Natural killer cell treated with Interleukin-12 subunit alpha and Interleukin-12 subunit beta and Interleukin-15 and Interleukin-18, amount 100 ng/mL, for 72 hours (primary cell): ENCODE measurements around the gene CYP2J2. TPM values are rescaled to one million over a fixed set of nuclear protein-coding genes. Genes with fewer than 3 reads are reported as not detected.
A peak's percentile ranks its signal among the peaks of the same experiment; 100 is the strongest.

Experiments
- ATAC-seq, 2 donors: fragments of 150-1000 bp; cut with Tn5 transposase in 1 of 2; sonication (Bioruptor Pico), chemical (Tn5 transposase) in 1 of 2; 2 replicates each; pipeline ENCODE4 v1.10.0; 2021
- DNase-seq: peaks from one replicate; pipeline ENCODE4 v3.0.0; 2022; ENCODE audit warnings: low spot score
- H3K27ac Mint-ChIP-seq, 2 donors: 1 replicate in 1 of 2; 2 replicates in 1 of 2; pipeline ENCODE4 v1.8.0; 2022; ENCODE audit warnings: mixed read lengths in 2 of 2, mild to moderate bottlenecking in 1 of 2, moderate library complexity in 1 of 2
- H3K27me3 Mint-ChIP-seq, 2 donors: 1 replicate in 1 of 2; 2 replicates in 1 of 2; pipeline ENCODE4 v1.8.0; 2022; ENCODE audit warnings: mixed read lengths in 2 of 2
- H3K36me3 Mint-ChIP-seq: one replicate; pipeline ENCODE4 v1.8.0; 2022; ENCODE audit warnings: mixed read lengths
- H3K4me1 Mint-ChIP-seq, 2 donors: 1 replicate in 1 of 2; 2 replicates in 1 of 2; pipeline ENCODE4 v1.8.0; 2022; ENCODE audit warnings: low read depth in 2 of 2, mixed read lengths in 2 of 2, mild to moderate bottlenecking in 1 of 2
- H3K4me3 Mint-ChIP-seq: one replicate; pipeline ENCODE4 v1.8.0; 2022; ENCODE audit warnings: mixed read lengths
- H3K9me3 Mint-ChIP-seq: 2 replicates; pipeline ENCODE4 v1.8.0; 2022; ENCODE audit warnings: mixed read lengths
- total RNA-seq, 2 donors: library from RNA; stranded (reverse); gene quantifications; one replicate each; pipeline ENCODE4 v1.2.3, GENCODE V29; 2022

Gene CYP2J2
- total RNA-seq, 2 donors from 2014 or later = not detected

- ATAC-seq (no peak), DNase-seq (no peak)
- no peaks in the 10 kb centered on the region for H3K9me3 Mint-ChIP-seq
- H3K36me3 Mint-ChIP-seq = no peaks in the 10 kb centered on the region
- no peak overlapping the region for H3K27ac Mint-ChIP-seq
- H3K4me3 Mint-ChIP-seq = no peak overlapping the region
- no peaks in the 10 kb centered on the region for H3K4me1 Mint-ChIP-seq
- H3K27me3 Mint-ChIP-seq = peaks cover 2 to 7% of the 10 kb centered on the region in 2 donors
These were observed 19.6 kb downstream of the CYP2J2 start for GRCh38 chr1:59906931-59907330.

DNA sequence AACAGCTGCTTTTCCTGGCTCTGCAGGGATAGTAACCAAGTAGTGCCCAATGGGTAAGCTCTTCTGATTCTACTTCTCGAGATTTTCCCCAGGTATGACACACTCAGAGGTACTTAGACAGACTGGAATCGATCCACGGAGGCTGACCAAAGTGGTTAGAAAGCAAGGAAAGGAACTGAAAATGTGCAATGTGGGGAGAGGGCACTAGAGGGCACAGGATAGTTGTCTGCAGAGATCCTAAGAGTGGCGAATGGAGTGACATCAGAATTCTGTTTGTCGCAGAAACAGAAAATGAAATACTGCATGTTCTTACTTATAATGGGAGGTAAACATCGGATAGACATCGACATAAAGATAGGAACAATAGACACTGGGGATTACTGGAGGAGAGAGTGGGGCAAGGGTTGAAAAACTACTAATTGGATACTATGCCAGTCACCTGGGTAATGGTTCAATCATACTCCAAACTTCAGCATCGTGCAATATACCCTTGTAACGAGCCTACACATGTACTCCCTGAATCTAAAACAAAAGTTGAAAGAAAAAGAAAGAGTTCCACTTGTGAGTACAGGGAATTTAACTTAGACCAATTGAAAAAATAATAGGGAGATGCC lies 23.3 kb downstream of the CYP2J2 start:
- Mint-ChIP-seq H3K9me3 (no peaks in the 10 kb centered on the region), H3K36me3 (no peaks in the 10 kb centered on the region), H3K27me3 (peaks cover 7 to 8% of the 10 kb centered on the region in 2 donors), H3K4me1 (no peaks in the 10 kb centered on the region), H3K27ac (no peak overlapping the region), H3K4me3 (no peak overlapping the region)
- ATAC-seq (no peak), DNase-seq (no peak)

DNA sequence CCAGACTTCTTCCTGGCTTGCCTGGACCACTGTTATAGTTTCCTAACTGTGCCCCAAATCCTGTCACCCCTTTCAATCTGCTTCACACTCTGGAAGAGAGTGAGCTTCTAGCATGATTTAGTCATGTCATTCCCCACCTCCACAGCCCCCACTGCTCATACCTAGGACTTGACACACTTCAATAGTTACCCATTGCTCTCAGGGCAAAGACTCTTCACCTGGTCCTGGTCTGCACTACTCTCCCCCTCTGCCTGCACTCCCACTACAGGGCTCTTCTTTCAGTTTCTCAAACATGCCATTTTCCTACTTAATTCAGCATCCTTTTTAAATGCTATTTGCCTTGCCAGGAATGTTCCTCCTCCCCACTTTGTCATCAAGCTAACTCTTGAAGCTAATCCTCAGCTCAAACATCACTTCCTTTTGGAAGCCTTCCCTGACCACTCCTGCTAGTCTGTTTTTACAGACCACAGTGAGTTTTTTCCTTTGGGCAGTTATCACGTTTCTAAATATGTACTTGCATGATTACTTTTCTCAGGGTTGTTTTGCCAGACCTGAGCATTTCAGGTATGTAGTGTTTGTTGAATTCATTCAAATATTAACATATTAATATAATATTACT lies 24.7 kb downstream of the CYP2J2 start:
- H3K4me3 Mint-ChIP-seq = no peak overlapping the region
- H3K4me1 Mint-ChIP-seq = no peaks in the 10 kb centered on the region
- H3K9me3 Mint-ChIP-seq = no peaks in the 10 kb centered on the region
- H3K36me3 Mint-ChIP-seq = no peaks in the 10 kb centered on the region
- H3K27ac Mint-ChIP-seq = no peak overlapping the region
- DNase-seq = no peak
- ATAC-seq = peak in 1 of 2 donors; percentile 51
- H3K27me3 Mint-ChIP-seq = peaks cover 7 to 8% of the 10 kb centered on the region in 2 donors

DNA sequence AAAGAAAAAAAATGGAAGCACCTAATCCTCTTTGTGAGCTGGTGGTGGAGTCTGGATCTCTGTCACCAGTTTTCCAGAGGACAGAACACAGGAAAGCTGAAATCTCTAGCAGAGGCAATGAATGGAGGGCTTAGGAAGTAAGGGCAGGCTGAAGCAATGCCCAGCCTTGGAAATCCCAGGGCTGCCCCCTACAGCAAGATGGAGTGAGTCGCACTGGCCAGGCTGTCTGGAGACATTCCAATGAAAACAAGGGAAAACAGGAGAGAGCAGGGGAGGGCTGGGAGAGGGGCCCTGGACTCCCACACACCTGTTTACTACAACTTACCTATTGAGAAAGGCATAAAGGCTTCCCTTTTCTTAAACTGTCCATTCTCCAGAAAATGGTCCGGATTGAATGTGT lies 25.9 kb downstream of the CYP2J2 start:
- Mint-ChIP-seq H3K27ac (no peak overlapping the region), H3K4me1 (no peaks in the 10 kb centered on the region), H3K4me3 (no peak overlapping the region), H3K27me3 (peaks cover 7 to 8% of the 10 kb centered on the region in 2 donors), H3K9me3 (no peaks in the 10 kb centered on the region), H3K36me3 (no peaks in the 10 kb centered on the region)
- DNase-seq = no peak
- ATAC-seq = no peak

GRCh38 chr1:59898927-59899326 lies 27.6 kb downstream of the CYP2J2 start:
- DNase-seq = no peak
- no peak overlapping the region for H3K27ac Mint-ChIP-seq
- no peak overlapping the region for H3K4me3 Mint-ChIP-seq
- no peaks in the 10 kb centered on the region for H3K36me3 Mint-ChIP-seq
- H3K4me1 Mint-ChIP-seq = no peaks in the 10 kb centered on the region
- no peaks in the 10 kb centered on the region for H3K9me3 Mint-ChIP-seq
- H3K27me3 Mint-ChIP-seq = peaks cover 7 to 8% of the 10 kb centered on the region in 2 donors
- ATAC-seq = no peak

DNA sequence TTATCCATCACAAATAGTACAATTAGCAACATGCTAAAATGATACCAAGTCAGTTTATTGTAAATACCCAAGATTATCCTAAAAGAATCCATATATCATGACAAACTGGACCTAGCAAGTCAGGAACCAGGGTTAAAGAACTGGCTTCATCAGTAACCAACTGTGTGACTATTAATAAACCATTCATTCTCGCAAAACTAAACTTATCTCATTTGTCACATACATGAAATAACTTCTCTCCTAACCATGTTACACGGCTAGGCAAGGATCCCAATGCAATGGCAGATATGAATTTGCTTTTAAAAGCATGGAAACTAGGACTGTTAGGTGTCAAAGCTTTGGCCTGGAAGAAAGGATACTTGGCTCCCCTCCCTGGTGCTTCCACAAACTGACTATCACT lies 29.4 kb downstream of the CYP2J2 start:
- Mint-ChIP-seq H3K4me1 (no peaks in the 10 kb centered on the region), H3K9me3 (no peaks in the 10 kb centered on the region), H3K4me3 (no peak overlapping the region), H3K27me3 (peaks cover 0 to 8% of the 10 kb centered on the region in 2 donors), H3K27ac (no peak overlapping the region), H3K36me3 (no peaks in the 10 kb centered on the region)
- no peak for DNase-seq
- no peak for ATAC-seq

GRCh38 chr1:59892841-59893811 lies 33.4 kb downstream of the CYP2J2 start:
- ATAC-seq = no peak
- no peak for DNase-seq
- Mint-ChIP-seq H3K4me1 (no peaks in the 10 kb centered on the region), H3K4me3 (no peak overlapping the region), H3K27ac (no peak overlapping the region), H3K36me3 (no peaks in the 10 kb centered on the region), H3K27me3 (peaks cover 0 to 7% of the 10 kb centered on the region in 2 donors), H3K9me3 (no peaks in the 10 kb centered on the region)

DNA sequence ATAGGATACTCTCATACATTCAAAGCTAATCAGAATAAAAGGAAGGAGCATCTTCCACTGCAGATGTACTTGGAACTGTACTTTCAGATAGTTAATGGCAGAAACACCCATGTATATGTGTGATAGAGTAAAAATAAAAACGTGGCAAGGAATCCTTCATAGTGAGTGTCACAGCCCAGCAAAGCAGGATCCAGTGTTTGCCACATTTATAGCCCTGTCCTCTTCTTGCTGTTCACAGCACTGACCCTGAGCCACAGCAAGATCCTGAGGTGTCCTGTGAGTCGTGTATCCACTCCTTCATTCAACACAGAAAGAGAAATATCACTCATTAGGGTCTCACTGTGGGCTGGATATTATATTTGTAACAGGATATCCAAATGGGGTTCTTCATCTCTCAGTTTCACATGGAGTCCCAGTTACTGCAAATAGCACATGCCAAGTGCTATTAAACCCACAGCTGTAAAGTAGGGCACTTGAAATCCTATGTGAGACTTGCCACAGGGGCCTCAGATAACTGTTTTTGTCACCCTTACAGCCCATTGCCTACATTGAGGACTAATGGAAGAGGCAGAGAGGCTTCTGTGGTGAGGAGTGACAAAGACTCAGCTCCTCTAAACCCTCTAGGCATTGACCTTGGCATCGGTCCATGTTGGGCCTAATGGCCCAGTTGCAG lies 41.3 kb downstream of the CYP2J2 start:
- Mint-ChIP-seq H3K9me3 (no peaks in the 10 kb centered on the region), H3K27ac (no peak overlapping the region), H3K27me3 (peaks cover 18 to 22% of the 10 kb centered on the region in 2 donors), H3K4me3 (no peak overlapping the region), H3K36me3 (no peaks in the 10 kb centered on the region), H3K4me1 (no peaks in the 10 kb centered on the region)
- no peak for DNase-seq
- no peak for ATAC-seq

DNA sequence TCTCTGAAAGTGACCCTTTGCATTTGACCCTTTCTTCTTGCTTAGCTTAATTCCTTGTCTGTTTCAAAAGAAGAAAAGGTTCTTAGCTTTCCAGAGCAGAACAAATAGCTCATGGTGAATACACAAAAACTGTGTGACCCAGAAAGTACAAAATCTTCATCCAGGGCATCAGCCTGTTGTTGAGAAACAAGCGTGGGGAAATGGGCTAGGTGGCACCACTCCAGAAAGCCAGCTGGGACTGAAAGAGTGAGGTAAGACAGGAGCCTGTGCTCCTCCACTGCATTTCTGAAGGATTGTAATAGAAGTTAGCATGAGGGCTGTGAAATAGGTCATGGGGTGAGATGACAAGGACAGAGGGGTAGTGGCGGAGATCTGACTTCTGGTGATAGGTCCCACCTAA lies 45.8 kb downstream of the CYP2J2 start:
- no peak overlapping the region for H3K4me3 Mint-ChIP-seq
- ATAC-seq (no peak), DNase-seq (no peak)
- H3K36me3 Mint-ChIP-seq = peaks cover 8% of the 10 kb centered on the region
- peaks cover 14 to 25% of the 10 kb centered on the region in 2 donors for H3K27me3 Mint-ChIP-seq
- H3K4me1 Mint-ChIP-seq = no peaks in the 10 kb centered on the region
- no peak overlapping the region for H3K27ac Mint-ChIP-seq
- peaks cover 3% of the 10 kb centered on the region for H3K9me3 Mint-ChIP-seq

DNA sequence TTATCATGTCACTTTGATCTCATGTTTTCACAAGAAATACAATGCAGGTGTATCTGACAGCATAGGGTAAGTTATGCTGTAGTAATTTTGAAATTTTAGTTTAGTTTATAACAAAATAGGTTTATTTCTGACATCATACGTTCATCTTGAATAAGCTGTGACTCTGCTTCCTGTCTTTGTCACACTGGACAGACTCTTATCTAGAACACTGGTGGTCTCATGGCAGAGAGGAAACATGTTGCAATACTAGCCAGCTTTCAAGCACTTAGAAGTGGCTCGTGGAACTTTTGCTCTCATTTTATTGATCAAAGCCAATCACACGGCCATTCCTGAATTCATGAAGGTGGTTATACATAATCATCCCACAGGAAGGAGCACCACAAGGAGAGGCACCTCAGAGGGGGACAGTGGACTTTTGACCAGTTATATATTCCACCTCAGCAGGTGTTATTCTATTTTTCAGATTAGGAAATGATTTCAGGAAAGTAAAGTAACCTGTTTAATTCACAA lies 46.5 kb downstream of the CYP2J2 start:
- H3K27ac Mint-ChIP-seq = no peak overlapping the region
- H3K27me3 Mint-ChIP-seq = peaks cover 14 to 25% of the 10 kb centered on the region in 2 donors
- ATAC-seq = no peak
- no peak for DNase-seq
- H3K36me3 Mint-ChIP-seq = peaks cover 8% of the 10 kb centered on the region
- no peak overlapping the region for H3K4me3 Mint-ChIP-seq
- peaks cover 3% of the 10 kb centered on the region for H3K9me3 Mint-ChIP-seq
- no peaks in the 10 kb centered on the region for H3K4me1 Mint-ChIP-seq

- Mint-ChIP-seq H3K36me3 (peaks cover 8% of the 10 kb centered on the region), H3K4me1 (no peaks in the 10 kb centered on the region), H3K9me3 (peaks cover 3% of the 10 kb centered on the region), H3K27ac (no peak overlapping the region), H3K27me3 (peaks cover 14 to 25% of the 10 kb centered on the region in 2 donors), H3K4me3 (no peak overlapping the region)
- no peak for DNase-seq
- ATAC-seq = no peak
These were observed 47.0 kb downstream of the CYP2J2 start for GRCh38 chr1:59879574-59879973.

DNA sequence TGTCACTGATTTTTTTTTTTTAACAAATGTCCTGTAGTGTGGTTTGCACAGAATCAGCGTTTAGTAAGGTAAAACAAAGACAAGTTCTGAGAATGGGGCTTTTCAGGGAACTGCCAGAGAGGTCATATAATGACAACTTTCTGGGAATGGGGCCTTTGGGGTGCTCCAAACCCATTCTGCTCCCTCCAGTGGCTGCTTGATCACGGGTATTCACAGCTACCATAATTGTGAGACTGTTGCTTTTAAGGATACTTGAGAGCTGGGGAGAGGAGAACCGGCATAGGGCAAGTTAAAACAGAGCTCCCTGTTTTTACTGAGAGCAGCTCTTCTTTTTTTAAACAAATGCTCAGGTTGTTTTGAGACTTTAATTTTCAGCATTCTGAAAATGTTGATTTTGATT lies 48.2 kb downstream of the CYP2J2 start:
- no peaks in the 10 kb centered on the region for H3K4me1 Mint-ChIP-seq
- H3K27me3 Mint-ChIP-seq = peaks cover 14 to 18% of the 10 kb centered on the region in 2 donors
- no peak for ATAC-seq

DNA sequence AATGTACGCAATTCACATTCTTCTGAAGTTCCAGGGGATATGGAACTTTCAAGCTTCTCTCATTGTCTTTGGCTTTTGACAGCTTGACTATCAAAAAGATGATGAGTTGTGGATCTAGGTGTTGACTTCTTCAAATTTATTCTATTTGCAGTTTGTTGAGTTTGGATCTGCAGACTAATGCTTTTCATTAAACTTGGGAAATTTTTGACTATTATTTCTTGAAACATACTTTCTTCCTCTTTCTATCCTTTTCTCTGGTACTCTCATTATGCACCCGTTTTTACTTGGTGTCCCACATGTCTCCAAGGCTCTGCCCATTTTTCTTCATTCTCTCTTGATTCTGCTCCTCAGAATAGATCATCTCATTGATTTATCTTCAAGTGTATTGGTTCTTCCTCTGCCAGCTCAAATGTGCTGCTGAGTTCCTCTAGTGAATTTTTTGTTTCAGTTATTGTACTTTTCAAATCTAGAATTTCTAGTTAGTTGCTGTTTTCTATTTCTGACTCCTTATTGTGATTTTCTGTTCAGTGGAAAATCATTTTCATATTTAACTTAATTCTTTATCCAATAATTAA lies 49.4 kb downstream of the CYP2J2 start:
- ATAC-seq (no peak), DNase-seq (no peak)
- peaks cover 8% of the 10 kb centered on the region for H3K36me3 Mint-ChIP-seq
- H3K4me3 Mint-ChIP-seq = no peak overlapping the region
- H3K9me3 Mint-ChIP-seq = peaks cover 3% of the 10 kb centered on the region
- H3K4me1 Mint-ChIP-seq = no peaks in the 10 kb centered on the region
- peaks cover 7 to 18% of the 10 kb centered on the region in 2 donors for H3K27me3 Mint-ChIP-seq
- no peak overlapping the region for H3K27ac Mint-ChIP-seq

More for the DNA sequence above, 48.2 kb downstream of the CYP2J2 start:
- Mint-ChIP-seq H3K36me3 (peaks cover 8% of the 10 kb centered on the region), H3K9me3 (peaks cover 3% of the 10 kb centered on the region), H3K27ac (no peak overlapping the region), H3K4me3 (no peak overlapping the region)
- no peak for DNase-seq
